DOHH2 (cell line): ENCODE data around the gene ZBTB7C.

Source experiments
- H3F3A ChIP-seq: fragments of 200-600 bp; sonication (generic), shearing (Covaris generic); 2 replicates; pipeline ENCODE4 v1.6.0; 2016; ENCODE audit warnings: antibody characterized with exemption, mild to moderate bottlenecking; ENCODE audit not compliant: control insufficient read depth, insufficient read depth
- H3K27ac ChIP-seq: fragments of 200-600 bp; sonication (generic); 2 replicates; pipeline ENCODE4 v1.5.1; 2014; ENCODE audit warnings: low read depth, mild to moderate bottlenecking, low read length, moderate library complexity
- H3K27me3 ChIP-seq: fragments of 200-600 bp; sonication (generic); 2 replicates; pipeline ENCODE4 v1.6.1; 2014; ENCODE audit warnings: mild to moderate bottlenecking, low read length, mixed read lengths; ENCODE audit not compliant: control insufficient read depth
- H3K36me3 ChIP-seq: fragments of 200-600 bp; sonication (generic); 2 replicates; pipeline ENCODE4 v1.6.1; 2014; ENCODE audit warnings: mild to moderate bottlenecking, low read length, moderate library complexity, mixed read lengths; ENCODE audit not compliant: control insufficient read depth
- H3K4me1 ChIP-seq: fragments of 200-600 bp; sonication (generic); 2 replicates; pipeline ENCODE4 v1.6.1; 2014; ENCODE audit warnings: mild to moderate bottlenecking, low read length, mixed read lengths; ENCODE audit not compliant: control insufficient read depth
- H3K4me2 ChIP-seq: fragments of 200-600 bp; sonication (generic); 2 replicates; pipeline ENCODE4 v1.6.0; 2014; ENCODE audit warnings: mild to moderate bottlenecking, low read length, moderate library complexity
- H3K4me3 ChIP-seq: fragments of 200-600 bp; sonication (generic); 2 replicates; pipeline ENCODE4 v1.5.1; 2014; ENCODE audit warnings: mild to moderate bottlenecking, low read length, mixed read lengths
- H3K79me2 ChIP-seq: fragments of 200-600 bp; sonication (generic); 2 replicates; pipeline ENCODE4 v1.6.1; 2014; ENCODE audit warnings: mild to moderate bottlenecking, low read length, mixed read lengths; ENCODE audit not compliant: control insufficient read depth
- H3K9me2 ChIP-seq: fragments of 200-600 bp; sonication (generic); replicated peaks from 2 replicates; pipeline ENCODE4 v1.6.1; 2014; ENCODE audit warnings: mild to moderate bottlenecking, low read length, mixed read lengths; ENCODE audit not compliant: control insufficient read depth
- H3K9me3 ChIP-seq: fragments of 200-600 bp; sonication (generic); 2 replicates; pipeline ENCODE4 v1.6.1; 2014; ENCODE audit warnings: antibody characterized with exemption, low read length, mixed read lengths; ENCODE audit not compliant: control insufficient read depth, insufficient read depth
- H4K20me1 ChIP-seq: fragments of 200-600 bp; sonication (generic); 2 replicates; pipeline ENCODE4 v1.6.0; 2014; ENCODE audit warnings: low read depth, mild to moderate bottlenecking, antibody characterized with exemption, low read length, moderate library complexity; ENCODE audit not compliant: control insufficient read depth, insufficient read depth
- CTCF ChIP-seq: fragments of 200-600 bp; sonication (generic); IDR thresholded peaks from one replicate; pipeline ENCODE4 v1.5.1; 2014; ENCODE audit warnings: antibody characterized with exemption, mild to moderate bottlenecking, low read depth, low read length; ENCODE audit not compliant: poor library complexity, severe bottlenecking
- EZH2phosphoT487 ChIP-seq: fragments of 200-600 bp; sonication (generic); IDR thresholded peaks from 2 replicates; pipeline ENCODE4 v1.6.1; 2017; ENCODE audit warnings: borderline replicate concordance, mild to moderate bottlenecking, antibody characterized with exemption, low read length, moderate library complexity, mixed read lengths

Gene ZBTB7C

GRCh38 chr18:48057018-48057417 lies 352.2 kb downstream of the ZBTB7C start:
- no peaks in the 10 kb centered on the region for H3K36me3 ChIP-seq
- no peaks in the 10 kb centered on the region for H3K9me2 ChIP-seq
- H3K4me1 ChIP-seq = no peaks in the 10 kb centered on the region
- no peaks in the 10 kb centered on the region for H3F3A ChIP-seq
- H3K4me2 ChIP-seq = no peak overlapping the region
- H3K27ac ChIP-seq = no peak overlapping the region
- no peak for TF ChIP-seq EZH2phosphoT487
- TF ChIP-seq CTCF = no peak
- H3K9me3 ChIP-seq = no peaks in the 10 kb centered on the region
- no peak overlapping the region for H3K4me3 ChIP-seq
- H3K27me3 ChIP-seq = peaks cover 2% of the 10 kb centered on the region; the same call in 1 of the 2 replicates
- no peaks in the 10 kb centered on the region for H3K79me2 ChIP-seq
- no peaks in the 10 kb centered on the region for H4K20me1 ChIP-seq

GRCh38 chr18:48055351-48055750 lies 353.8 kb downstream of the ZBTB7C start:
- TF ChIP-seq CTCF (no peak), EZH2phosphoT487 (no peak)
- H3K79me2 ChIP-seq = no peaks in the 10 kb centered on the region
- H3K4me3 ChIP-seq = no peak overlapping the region
- H3F3A ChIP-seq = no peaks in the 10 kb centered on the region
- H3K4me2 ChIP-seq = no peak overlapping the region
- H3K36me3 ChIP-seq = no peaks in the 10 kb centered on the region
- no peaks in the 10 kb centered on the region for H4K20me1 ChIP-seq
- peaks cover 2% of the 10 kb centered on the region; the same call in 1 of the 2 replicates for H3K27me3 ChIP-seq
- no peak overlapping the region for H3K27ac ChIP-seq
- no peaks in the 10 kb centered on the region for H3K9me2 ChIP-seq
- H3K9me3 ChIP-seq = no peaks in the 10 kb centered on the region
- H3K4me1 ChIP-seq = no peaks in the 10 kb centered on the region

GRCh38 chr18:48053881-48054816 lies 355.0 kb downstream of the ZBTB7C start:
- Histone ChIP-seq H3K4me2 (no peak overlapping the region), H3F3A (no peaks in the 10 kb centered on the region), H3K27me3 (0 out of 2 replicates have a peak, but pooled peaks cover 2% of the 10 kb centered on the region), H3K9me2 (no peaks in the 10 kb centered on the region), H3K27ac (no peak overlapping the region), H3K4me1 (no peaks in the 10 kb centered on the region), H4K20me1 (no peaks in the 10 kb centered on the region), H3K4me3 (no peak overlapping the region), H3K36me3 (no peaks in the 10 kb centered on the region), H3K9me3 (no peaks in the 10 kb centered on the region), H3K79me2 (no peaks in the 10 kb centered on the region)
- no peak for TF ChIP-seq CTCF
- TF ChIP-seq EZH2phosphoT487 = no peak
